Stomach (tissue), 9 donors: ENCODE results near the gene PDZRN3. TPM values are rescaled to one million over a fixed set of nuclear protein-coding genes. Genes with fewer than 3 reads are reported as not detected.

Source experiments
- DNase-seq, 2 donors: peaks; one replicate each; pipeline versions ENCODE4 v3.0.0 to v3.0.0-alpha.2; 2013 to 2019
- H3K27ac ChIP-seq, 5 donors: fragments of 200-600 bp in 4 of 5; sonication (generic) in 4 of 5; one replicate each; pipeline ENCODE4 v1.5.1; 2013 to 2019; ENCODE audit warnings: mild to moderate bottlenecking in 1 of 5, moderate library complexity in 1 of 5
- H3K27me3 ChIP-seq, 3 donors: fragments of 200-600 bp; sonication (generic); one replicate each; pipeline ENCODE4 v1.5.1; 2017 to 2019; ENCODE audit warnings: mixed run types in 1 of 3
- H3K36me3 ChIP-seq, 4 donors: fragments of 200-600 bp; sonication (generic); 1 replicate in 3 of 4; 2 replicates in 1 of 4; pipeline ENCODE4 v1.5.1; 2016 to 2019
- H3K4me1 ChIP-seq, 4 donors: fragments of 200-600 bp; sonication (generic); one replicate each; pipeline ENCODE4 v1.5.1; 2016 to 2019
- H3K4me3 ChIP-seq, 4 donors: fragments of 200-600 bp; sonication (generic) in 3 of 4; one replicate each; pipeline ENCODE4 v1.5.1; 2016 to 2019; ENCODE audit warnings: mild to moderate bottlenecking in 1 of 4
- H3K9me3 ChIP-seq, 4 donors: fragments of 200-600 bp; sonication (generic); one replicate each; pipeline ENCODE4 v1.5.1; 2016 to 2019
- EP300 ChIP-seq: sonication (generic); formaldehyde crosslinking; IDR thresholded peaks from one replicate; pipeline ENCODE4 v1.6.1; 2017; ENCODE audit warnings: antibody characterized with exemption
- POLR2A ChIP-seq, 4 donors: fragments of 450-650 bp; IDR thresholded peaks; one replicate each; pipeline ENCODE4 v1.6.1; 2016; ENCODE audit warnings: antibody characterized with exemption in 4 of 4, control low read depth in 2 of 4, mild to moderate bottlenecking in 1 of 4, moderate library complexity in 1 of 4
- POLR2AphosphoS5 ChIP-seq, 3 donors: sonication (generic); formaldehyde crosslinking; IDR thresholded peaks; one replicate each; pipeline ENCODE4 v1.6.1; 2016; ENCODE audit warnings: antibody characterized with exemption in 3 of 3
- WGBS, 5 donors: extraction: QIAGEN DNeasy Blood & Tissue Kit in 3 of 5; methylation state at CpG; one replicate each; pipeline versions ENCODE4 v1.1.5 to v1.1.7; 2013 to 2018; 5-methylcytosine and 5-hydroxymethylcytosine counted together
- intact Hi-C: fragments of 100-400 bp; cut with DNase I; formaldehyde crosslinking; loops from one replicate; pipeline ENCODE4 v1.15.1; 2023; ENCODE audit warnings: low total_unique reads
- polyA plus RNA-seq, 3 donors: library from polyadenylated mRNA; stranded (reverse); fragments of 200-250 nt; gene quantifications; one replicate each; pipeline ENCODE4 v1.2.3, GENCODE V29; 2013
- total RNA-seq, 5 donors: library from RNA; depleted of rRNA; stranded (reverse); fragments of >200 nt; gene quantifications; one replicate each; pipeline versions ENCODE4 v1.1.0 to v1.2.3, GENCODE V29; 2014 to 2016
- TF ChIP-seq, protein P1 (sequence below), 7 experiments: fragments of 450-650 bp in 4 of 7; fragments of 200-600 bp in 3 of 7; sonication (generic) in 3 of 7; IDR thresholded peaks; one replicate each; pipeline ENCODE4 v1.5.1; 2016 to 2019; ENCODE audit warnings: antibody characterized with exemption in 7 of 7, control low read depth in 2 of 7, mild to moderate bottlenecking in 1 of 7
- donor health status: healthy with polysubstance abuse.
- donor health status: Bipolar disorder and iron deficiency.
- donor health status: healthy.

PDZRN3 gene
- total and polyA plus RNA-seq, 8 donors = 21.9 to 174 (median 63.0) TPM

- WGBS, 5 donors = 38 to 76% (median 71%) methylated on average over 1 of the region's 1 CpG
- Histone ChIP-seq H3K4me3 (no peak overlapping the region), H3K4me1 (peaks cover 0 to 42% (median 12%) of the 10 kb centered on the region in 4 donors), H3K9me3 (no peaks in the 10 kb centered on the region), H3K27ac (no peak overlapping the region), H3K36me3 (peaks cover 0 to 11% (median 0%) of the 10 kb centered on the region in 4 donors), H3K27me3 (no peaks in the 10 kb centered on the region)
- intact Hi-C loops = no loop called here
- TF ChIP-seq POLR2AphosphoS5 (IDR thresholded peaks at IDR 0.05) (no peak), POLR2A (IDR thresholded peaks at IDR 0.05) (no peak), EP300 (no peak)
- TF ChIP-seq, protein P1, sequence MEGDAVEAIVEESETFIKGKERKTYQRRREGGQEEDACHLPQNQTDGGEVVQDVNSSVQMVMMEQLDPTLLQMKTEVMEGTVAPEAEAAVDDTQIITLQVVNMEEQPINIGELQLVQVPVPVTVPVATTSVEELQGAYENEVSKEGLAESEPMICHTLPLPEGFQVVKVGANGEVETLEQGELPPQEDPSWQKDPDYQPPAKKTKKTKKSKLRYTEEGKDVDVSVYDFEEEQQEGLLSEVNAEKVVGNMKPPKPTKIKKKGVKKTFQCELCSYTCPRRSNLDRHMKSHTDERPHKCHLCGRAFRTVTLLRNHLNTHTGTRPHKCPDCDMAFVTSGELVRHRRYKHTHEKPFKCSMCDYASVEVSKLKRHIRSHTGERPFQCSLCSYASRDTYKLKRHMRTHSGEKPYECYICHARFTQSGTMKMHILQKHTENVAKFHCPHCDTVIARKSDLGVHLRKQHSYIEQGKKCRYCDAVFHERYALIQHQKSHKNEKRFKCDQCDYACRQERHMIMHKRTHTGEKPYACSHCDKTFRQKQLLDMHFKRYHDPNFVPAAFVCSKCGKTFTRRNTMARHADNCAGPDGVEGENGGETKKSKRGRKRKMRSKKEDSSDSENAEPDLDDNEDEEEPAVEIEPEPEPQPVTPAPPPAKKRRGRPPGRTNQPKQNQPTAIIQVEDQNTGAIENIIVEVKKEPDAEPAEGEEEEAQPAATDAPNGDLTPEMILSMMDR (IDR thresholded peaks at IDR 0.05) = no peak
- DNase-seq = no peak
Observed at GRCh38 chr3:73586628-73587027, 38.1 kb downstream of the PDZRN3 start.

- 85 to 95% (median 90%) methylated on average over 4 of the region's 4 CpGs for WGBS, 5 donors
- Histone ChIP-seq H3K9me3 (no peaks in the 10 kb centered on the region), H3K27me3 (no peaks in the 10 kb centered on the region), H3K4me3 (no peak overlapping the region), H3K27ac (no peak overlapping the region), H3K36me3 (peaks cover 0 to 12% (median 0%) of the 10 kb centered on the region in 4 donors), H3K4me1 (peaks cover 0 to 37% (median 10%) of the 10 kb centered on the region in 4 donors)
- TF ChIP-seq POLR2A (IDR thresholded peaks at IDR 0.05) = no peak
- TF ChIP-seq EP300 = no peak
- TF ChIP-seq, protein P1 (IDR thresholded peaks at IDR 0.05) = no peak
- TF ChIP-seq POLR2AphosphoS5 (IDR thresholded peaks at IDR 0.05) = no peak
- no peak for DNase-seq
- intact Hi-C loops = no loop called here
Observed at GRCh38 chr3:73586190-73586589, 38.6 kb downstream of the PDZRN3 start.

GRCh38 chr3:73584873-73585272, 39.9 kb downstream of the PDZRN3 start:
- DNase-seq = no peak
- peaks cover 0 to 46% (median 10%) of the 10 kb centered on the region in 4 donors for H3K4me1 ChIP-seq
- no peak overlapping the region for H3K27ac ChIP-seq
- no peak overlapping the region for H3K4me3 ChIP-seq
- H3K27me3 ChIP-seq = no peaks in the 10 kb centered on the region
- peaks cover 0 to 12% (median 0%) of the 10 kb centered on the region in 4 donors for H3K36me3 ChIP-seq
- TF ChIP-seq POLR2A (IDR thresholded peaks at IDR 0.05) (no peak), EP300 (no peak), POLR2AphosphoS5 (IDR thresholded peaks at IDR 0.05) (no peak)
- TF ChIP-seq, protein P1 (IDR thresholded peaks at IDR 0.05) = no peak
- no peaks in the 10 kb centered on the region for H3K9me3 ChIP-seq
- intact Hi-C loops = no loop called here

DNA sequence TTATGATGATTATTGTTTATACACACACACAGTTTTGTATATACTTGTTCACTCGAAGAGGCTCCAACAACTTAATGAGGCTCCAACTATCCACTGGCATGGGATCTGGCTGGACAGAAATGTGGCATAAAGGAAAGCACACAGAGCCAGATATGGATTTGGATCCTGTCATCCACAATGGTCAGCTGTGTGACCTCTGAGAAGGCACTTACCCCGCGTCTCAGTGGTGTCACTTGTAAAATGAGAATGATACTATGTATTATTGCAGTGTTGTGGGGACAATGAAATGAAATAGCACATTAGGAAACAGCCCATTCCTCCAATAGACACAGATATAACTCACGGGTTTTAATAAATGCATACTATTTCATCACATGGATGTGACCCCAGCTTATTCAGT, 42.2 kb downstream of the PDZRN3 start:
- no peak overlapping the region for H3K27ac ChIP-seq
- no peak overlapping the region for H3K4me3 ChIP-seq
- peaks cover 0 to 6% (median 0%) of the 10 kb centered on the region in 4 donors for H3K36me3 ChIP-seq
- intact Hi-C loops = no loop called here
- no peak for TF ChIP-seq POLR2AphosphoS5 (IDR thresholded peaks at IDR 0.05)
- H3K9me3 ChIP-seq = no peaks in the 10 kb centered on the region
- DNase-seq = no peak
- WGBS, 5 donors = 72 to 93% (median 86%) methylated on average over 4 of the region's 4 CpGs
- H3K27me3 ChIP-seq = no peaks in the 10 kb centered on the region
- peaks cover 0 to 40% (median 10%) of the 10 kb centered on the region in 4 donors for H3K4me1 ChIP-seq

GRCh38 chr3:73581134-73581846, 43.5 kb downstream of the PDZRN3 start:
- DNase-seq = no peak
- Histone ChIP-seq H3K4me1 (peaks cover 0 to 42% (median 7%) of the 10 kb centered on the region in 4 donors), H3K9me3 (no peaks in the 10 kb centered on the region), H3K27ac (no peak overlapping the region), H3K27me3 (no peaks in the 10 kb centered on the region), H3K36me3 (peaks cover 0 to 6% (median 0%) of the 10 kb centered on the region in 4 donors), H3K4me3 (no peak overlapping the region)
- 78 to 87% (median 84%) methylated on average over 2 of the region's 2 CpGs for WGBS, 5 donors
- no peak for TF ChIP-seq EP300
- TF ChIP-seq POLR2AphosphoS5 (IDR thresholded peaks at IDR 0.05) = no peak
- no peak for TF ChIP-seq POLR2A (IDR thresholded peaks at IDR 0.05)
- TF ChIP-seq, protein P1 (IDR thresholded peaks at IDR 0.05) = no peak
- intact Hi-C loops = no loop called here
